Measurements from ENCODE around the gene PNCK.

PNCK gene

GRCh38 chrX:153627675-153628111 is 45.9 kb downstream of the PNCK start:
- no peak for DNase-seq (ENCODE audit: low read depth in 2 of 2)

DNA sequence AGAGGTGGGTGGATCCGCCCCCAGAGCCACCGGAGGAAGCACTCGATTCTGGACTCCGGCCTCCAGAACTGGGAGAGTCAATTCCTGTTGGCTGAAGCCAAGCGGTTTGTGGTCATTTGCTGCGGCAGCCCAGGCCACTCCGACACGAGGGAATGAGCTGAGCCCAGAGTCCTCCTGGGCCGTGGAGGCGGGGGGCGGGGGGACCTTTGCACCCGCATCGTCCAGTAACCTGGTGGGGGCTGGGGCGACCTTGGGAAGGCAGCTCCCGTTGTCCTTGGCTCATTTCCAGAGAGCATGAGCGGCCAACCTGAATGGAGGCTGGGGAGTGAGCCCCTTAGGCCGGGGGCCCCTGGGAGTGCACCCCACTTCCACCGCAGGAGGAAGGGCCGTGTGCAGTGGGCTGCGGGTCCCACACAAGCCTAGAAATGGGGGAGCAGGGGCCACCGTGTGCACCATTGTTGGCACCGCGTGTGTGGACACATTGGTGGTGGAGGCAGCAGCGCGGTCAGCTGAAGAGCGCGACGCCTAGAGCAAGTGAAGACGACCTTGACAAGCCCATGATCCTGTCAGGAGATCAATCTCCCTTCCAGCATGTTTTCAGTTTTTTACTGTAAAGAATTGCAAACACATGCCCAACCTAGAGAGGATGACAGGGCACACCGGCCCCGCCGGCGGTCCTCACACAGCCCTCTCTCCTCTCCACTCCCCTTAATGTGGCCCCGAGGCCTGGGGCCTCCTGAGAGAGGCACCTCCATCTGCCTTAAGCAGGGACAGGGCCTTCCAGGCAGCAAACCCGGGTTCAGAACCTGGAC is 46.5 kb downstream of the PNCK start:
- no peak for DNase-seq (ENCODE audit: low read depth in 2 of 2)

DNA sequence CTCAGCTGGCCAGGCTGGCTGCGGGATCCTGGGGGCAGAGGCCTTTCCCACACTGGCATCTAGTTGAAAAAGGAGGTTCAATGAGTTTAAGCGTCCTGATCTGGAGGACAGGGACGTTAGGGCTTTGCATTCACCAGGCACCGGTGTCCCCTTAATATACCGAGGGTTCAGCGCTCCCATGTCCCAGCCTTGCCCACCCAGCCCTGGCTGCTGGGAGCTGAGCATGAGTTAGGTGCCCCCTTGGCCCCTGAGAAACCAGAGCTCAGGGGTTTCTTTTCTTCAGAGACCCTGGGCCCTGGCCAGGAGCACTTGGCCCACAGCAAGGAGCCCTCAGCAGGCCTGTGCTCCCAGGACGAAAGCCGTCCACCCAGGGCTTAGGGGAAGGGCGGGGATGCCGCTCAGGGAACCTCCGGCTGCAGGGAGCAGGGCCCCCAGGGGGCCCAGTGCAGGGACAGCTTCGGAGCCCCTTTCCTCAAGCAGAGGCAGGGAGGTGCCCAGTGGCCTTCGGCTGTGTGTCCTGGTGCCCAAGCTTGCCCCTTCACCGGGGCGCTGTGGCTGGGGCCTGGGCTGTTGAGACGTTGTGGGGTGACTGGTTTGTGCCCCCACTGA is 47.5 kb downstream of the PNCK start:
- no peak for DNase-seq (ENCODE audit: low read depth in 2 of 2)

- DNase-seq (ENCODE audit: low read depth in 2 of 2): no peak
Measured at GRCh38 chrX:153625271-153626024, 48.2 kb downstream of the PNCK start.

GRCh38 chrX:153624196-153625091 is 49.2 kb downstream of the PNCK start:
- DNase-seq (ENCODE audit: low read depth in 2 of 2): no peak

DNA sequence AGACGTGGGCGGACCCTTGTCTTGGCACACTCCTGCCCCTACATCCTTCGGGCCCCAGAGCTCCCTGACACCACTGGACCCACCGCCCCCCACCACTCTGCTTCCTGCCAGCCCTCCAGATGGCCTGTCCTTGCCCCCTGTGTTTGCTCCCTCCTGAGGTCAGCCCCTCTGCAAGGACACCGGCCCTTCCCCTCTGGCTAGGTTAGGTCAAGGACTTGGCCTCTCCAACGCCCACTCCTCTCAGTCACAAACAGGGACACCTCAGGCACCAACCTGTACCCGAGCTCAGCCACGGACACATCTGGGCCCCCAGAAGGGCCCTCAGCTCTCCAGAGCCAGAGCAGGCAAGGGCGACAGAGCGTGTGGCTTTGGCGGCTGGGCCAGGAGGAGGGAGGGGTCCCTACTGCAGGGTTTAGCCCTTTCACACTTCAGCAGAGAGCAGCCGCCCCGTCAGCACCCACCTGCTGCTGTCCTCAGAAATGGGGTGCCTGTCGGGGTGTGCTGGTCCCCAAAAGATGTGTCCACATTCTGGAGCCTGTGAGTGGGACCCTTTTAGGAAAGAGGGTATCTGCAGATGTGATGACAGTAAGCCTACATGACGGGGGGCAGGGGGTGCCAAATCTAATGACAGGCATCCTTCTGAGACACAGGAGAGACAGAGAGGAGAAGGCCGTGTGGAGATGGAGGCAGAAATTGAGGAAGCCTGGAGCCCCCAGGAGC is 50.1 kb downstream of the PNCK start:
- no peak for DNase-seq (ENCODE audit: low read depth in 2 of 2)

DNA sequence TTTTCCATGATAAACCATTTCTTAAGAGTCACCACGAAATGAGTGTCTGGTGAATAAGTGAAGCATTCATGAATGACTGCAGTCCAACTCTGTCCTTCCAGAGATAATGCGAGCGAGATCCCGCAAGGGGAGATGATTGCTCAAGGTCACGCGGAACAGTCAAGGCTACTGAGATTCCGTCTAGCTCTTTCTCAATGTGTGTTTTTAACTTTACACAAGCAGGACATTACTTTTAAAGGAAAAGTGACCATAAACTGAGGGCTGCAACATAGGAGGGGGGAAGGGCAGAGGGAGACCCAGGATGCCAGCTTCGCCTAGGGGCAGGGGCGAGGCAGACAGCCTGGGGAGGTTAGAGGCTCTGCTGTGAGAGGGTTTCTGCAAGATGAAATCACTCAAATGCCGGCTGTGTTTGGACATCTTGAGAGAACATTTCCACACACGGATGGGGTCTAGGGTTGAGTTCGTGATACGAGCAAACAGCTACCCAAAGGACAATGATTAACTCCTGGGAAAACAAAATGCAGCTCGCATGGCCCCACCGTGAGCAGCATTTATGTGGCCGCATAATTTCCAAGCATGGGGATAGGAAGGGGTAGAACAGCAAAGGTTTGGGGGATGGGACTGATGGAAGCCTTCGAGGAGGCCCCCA is 50.8 kb downstream of the PNCK start:
- DNase-seq (ENCODE audit: low read depth in 2 of 2): no peak

DNA sequence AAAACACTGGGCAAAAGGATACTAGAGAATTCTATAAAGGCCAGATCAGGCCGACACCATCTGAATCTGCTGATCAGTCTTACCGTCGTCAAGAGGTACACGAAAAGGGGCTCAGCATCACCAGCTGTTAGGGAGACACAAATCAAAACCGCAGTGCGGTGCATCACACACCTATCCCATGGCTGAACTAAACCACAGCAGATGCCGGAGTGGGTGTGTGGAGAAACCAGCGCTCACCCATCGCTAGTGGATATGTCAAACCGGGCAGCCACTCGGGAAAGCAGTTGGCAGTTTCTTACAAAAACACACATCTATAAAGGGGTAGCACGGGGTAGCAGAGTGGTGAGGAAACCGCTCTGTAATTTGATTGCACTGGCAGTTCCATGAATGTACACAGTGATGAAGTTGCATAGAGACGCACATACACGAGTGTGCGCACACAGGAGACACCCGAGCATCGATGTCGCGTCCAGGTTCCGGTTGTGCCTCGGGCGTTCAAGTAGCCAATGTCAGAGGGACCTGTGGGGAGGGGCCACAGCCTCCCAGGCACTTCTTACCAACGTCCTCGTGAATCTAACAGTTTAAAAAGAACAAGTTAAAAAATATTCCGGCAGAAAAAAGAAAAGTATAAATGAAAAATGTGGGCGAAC is 51.5 kb downstream of the PNCK start:
- no peak for DNase-seq (ENCODE audit: low read depth in 2 of 2)

DNA sequence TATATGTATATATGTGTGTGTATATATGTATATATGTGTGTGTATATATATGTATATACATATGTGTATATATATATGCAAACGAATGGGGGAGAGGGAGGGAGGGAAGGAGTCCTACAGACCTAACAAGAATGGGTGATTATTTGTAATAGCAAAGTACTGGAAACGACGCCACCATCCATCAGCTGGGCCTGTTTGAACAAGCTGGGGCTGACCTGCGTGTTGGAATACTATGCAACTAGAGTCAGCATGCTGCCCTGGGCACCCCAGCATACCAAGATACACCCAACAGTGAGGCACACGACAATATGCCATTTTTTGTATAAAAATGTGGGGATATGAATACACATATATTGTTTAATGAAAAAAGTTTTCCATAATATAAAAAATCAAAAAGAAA is 53.0 kb downstream of the PNCK start:
- no peak for DNase-seq (ENCODE audit: low read depth in 2 of 2)
